ENCODE results near the gene PRPF31. TPM values are rescaled to one million over a fixed set of nuclear protein-coding genes. Genes with fewer than 3 reads are reported as not detected.

Gene PRPF31
- total and polyA plus RNA-seq, 9 of the 15 experiments (the other 6 are each of a cell fraction or from before 2014, with no cell fraction given) = 5.8 to 92.2 (median 69.2) TPM

- TF ChIP-seq ZBTB40 (IDR thresholded peaks at IDR 0.05) (0 out of 2 replicates have a peak, but pooled peaks have one; percentile 28), ZBTB40 (CRISPR knock-in tag; IDR thresholded peaks at IDR 0.05) (no peak), ZNF280B (CRISPR knock-in tag; IDR thresholded peaks at IDR 0.05) (no peak), HNRNPL (IDR thresholded peaks at IDR 0.05; ENCODE audit: low read depth, low read length) (no peak), SMARCA4 (IDR thresholded peaks at IDR 0.05) (0 out of 2 replicates have a peak, but pooled peaks have one; percentile 24), MIER1 (IDR thresholded peaks at IDR 0.05; ENCODE audit: low read depth) (0 out of 2 replicates have a peak, but pooled peaks have one; percentile 57), SAP30 (IDR thresholded peaks at IDR 0.05; ENCODE audit: borderline replicate concordance, insufficient read depth, low read depth, low read length, poor library complexity, severe bottlenecking) (peak; percentile 83), NR2C2 (CRISPR knock-in tag; IDR thresholded peaks at IDR 0.05) (0 out of 2 replicates have a peak, but pooled peaks have one; percentile 26), NR2C2 (tag; IDR thresholded peaks at IDR 0.05) (no peak), HBP1 (CRISPR knock-in tag; IDR thresholded peaks at IDR 0.05) (peak; percentile 25; the same call in 1 of the 2 replicates), RBFOX2 (IDR thresholded peaks at IDR 0.05; ENCODE audit: low read depth, low read length) (no peak)
Measured at GRCh38 chr19:54136086-54136863, 20.7 kb downstream of the PRPF31 start (continued).
